ENCODE measurements around the gene MGAT1.

Gene MGAT1

DNA sequence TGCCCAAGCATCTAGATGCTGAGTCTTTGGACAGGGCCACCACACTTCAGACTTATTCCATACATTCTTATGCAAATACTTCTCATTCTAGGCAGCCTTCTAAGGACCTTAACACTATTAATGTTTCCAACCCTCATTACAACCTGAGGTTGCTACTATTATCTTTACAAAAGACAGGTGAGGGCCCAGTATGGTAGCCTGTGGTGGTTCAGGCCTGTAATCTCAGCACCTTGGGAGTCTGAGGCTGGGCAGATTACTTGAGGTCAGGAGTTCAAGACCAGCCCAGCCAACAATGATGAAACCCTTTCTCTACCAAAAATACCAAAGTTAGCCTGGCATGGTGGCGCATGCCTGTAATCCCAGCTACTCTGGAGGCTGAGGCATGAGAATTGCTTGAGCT, 42.3 kb upstream of the MGAT1 start:
- in situ Hi-C loops (cut with MboI; ENCODE audit: low sequenced_read_pairs, unreplicated experiment): no loop called here
- TF ChIP-seq, protein P1, sequence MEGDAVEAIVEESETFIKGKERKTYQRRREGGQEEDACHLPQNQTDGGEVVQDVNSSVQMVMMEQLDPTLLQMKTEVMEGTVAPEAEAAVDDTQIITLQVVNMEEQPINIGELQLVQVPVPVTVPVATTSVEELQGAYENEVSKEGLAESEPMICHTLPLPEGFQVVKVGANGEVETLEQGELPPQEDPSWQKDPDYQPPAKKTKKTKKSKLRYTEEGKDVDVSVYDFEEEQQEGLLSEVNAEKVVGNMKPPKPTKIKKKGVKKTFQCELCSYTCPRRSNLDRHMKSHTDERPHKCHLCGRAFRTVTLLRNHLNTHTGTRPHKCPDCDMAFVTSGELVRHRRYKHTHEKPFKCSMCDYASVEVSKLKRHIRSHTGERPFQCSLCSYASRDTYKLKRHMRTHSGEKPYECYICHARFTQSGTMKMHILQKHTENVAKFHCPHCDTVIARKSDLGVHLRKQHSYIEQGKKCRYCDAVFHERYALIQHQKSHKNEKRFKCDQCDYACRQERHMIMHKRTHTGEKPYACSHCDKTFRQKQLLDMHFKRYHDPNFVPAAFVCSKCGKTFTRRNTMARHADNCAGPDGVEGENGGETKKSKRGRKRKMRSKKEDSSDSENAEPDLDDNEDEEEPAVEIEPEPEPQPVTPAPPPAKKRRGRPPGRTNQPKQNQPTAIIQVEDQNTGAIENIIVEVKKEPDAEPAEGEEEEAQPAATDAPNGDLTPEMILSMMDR (IDR thresholded peaks at IDR 0.05; ENCODE audit: borderline replicate concordance, control extremely low read depth, extremely low read depth, insufficient read depth, missing control alignments): no peak
- no peak for DNase-seq (ENCODE audit: low spot score)

DNA sequence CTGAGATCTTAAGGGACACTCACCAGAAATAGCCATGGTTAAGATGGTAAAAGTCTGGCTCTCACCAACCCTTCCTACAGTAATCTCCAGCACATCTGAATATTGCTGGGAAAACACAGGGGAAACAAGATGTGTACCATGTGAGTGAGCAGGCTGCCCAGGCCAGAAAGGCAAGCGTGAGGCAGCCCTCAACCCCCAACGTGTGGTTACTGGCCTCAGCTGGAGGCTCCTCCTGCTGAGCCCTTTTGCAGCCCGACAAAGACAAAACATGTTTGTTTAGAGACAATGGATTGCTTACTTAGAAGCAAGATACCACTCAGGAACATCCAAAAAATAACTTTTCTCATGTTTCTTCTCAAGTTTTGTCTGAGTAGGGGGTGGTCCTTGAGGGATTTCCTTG, 41.8 kb upstream of the MGAT1 start:
- TF ChIP-seq, protein P1 (IDR thresholded peaks at IDR 0.05; ENCODE audit: borderline replicate concordance, control extremely low read depth, extremely low read depth, insufficient read depth, missing control alignments): no peak
- no peak for DNase-seq (ENCODE audit: low spot score)
- in situ Hi-C loops (cut with MboI; ENCODE audit: low sequenced_read_pairs, unreplicated experiment): no loop called here

DNA sequence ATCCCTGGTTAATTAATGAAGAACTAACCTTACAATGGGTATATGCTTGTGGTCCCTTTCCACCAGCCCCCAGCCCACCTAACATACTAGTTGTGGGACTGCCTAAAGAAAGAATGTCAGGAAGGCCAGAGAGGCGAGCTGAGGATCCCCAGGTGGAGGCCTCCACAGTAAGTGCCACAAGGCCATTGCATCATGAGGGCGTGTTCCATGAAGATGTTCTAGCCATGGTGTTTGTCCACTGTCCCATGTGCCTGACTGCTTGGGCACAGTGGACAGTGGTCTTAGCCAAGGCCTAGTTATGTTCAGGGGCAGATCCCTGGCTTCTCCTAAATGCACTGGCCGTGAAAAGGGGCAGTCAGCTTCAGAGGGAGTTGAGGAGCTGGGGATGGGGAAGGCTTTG, 37.3 kb upstream of the MGAT1 start:
- no peak for DNase-seq (ENCODE audit: low spot score)
- TF ChIP-seq, protein P1 (IDR thresholded peaks at IDR 0.05; ENCODE audit: borderline replicate concordance, control extremely low read depth, extremely low read depth, insufficient read depth, missing control alignments): no peak
- in situ Hi-C loops (cut with MboI; ENCODE audit: low sequenced_read_pairs, unreplicated experiment): no loop called here

DNA sequence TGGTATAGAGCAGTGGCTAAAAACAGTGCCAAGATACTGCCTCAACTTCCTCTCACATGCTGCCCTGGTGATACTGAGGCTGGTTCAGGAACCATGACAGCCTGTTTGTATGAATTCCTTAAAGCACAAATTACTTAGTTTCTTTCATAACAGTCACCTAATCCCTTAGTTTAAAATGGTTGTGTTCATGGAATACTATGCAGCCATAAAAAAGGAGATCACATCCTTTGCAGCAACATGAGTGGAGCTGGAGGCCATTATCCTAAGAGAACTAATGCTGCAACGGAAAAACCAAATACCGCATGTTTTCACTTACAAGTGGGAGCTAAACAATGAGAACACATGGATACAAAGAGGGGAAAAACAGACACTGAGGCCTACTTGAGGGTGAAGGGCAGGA, 36.6 kb upstream of the MGAT1 start:
- TF ChIP-seq, protein P1 (IDR thresholded peaks at IDR 0.05; ENCODE audit: borderline replicate concordance, control extremely low read depth, extremely low read depth, insufficient read depth, missing control alignments): no peak
- DNase-seq (ENCODE audit: low spot score): no peak
- in situ Hi-C loops (cut with MboI; ENCODE audit: low sequenced_read_pairs, unreplicated experiment): no loop called here

DNA sequence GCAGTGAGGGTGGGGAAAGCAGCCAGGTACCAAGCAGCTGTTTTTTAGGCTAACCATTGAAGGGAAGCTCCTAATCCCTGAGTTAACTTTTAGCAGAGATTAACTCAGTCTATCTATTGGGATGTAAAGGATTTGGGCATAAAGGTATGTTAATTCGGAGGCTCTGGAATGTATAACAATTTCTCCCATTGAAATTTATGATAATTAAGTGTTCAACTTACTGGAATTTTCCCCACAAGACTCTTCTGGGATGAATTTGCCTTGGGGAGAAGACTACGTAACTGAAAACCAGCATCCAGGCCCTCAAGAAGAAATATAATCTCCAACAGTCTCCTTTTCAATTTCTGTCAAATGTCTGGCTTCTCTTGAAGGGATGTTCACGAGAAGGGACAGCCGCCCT, 34.9 kb upstream of the MGAT1 start:
- in situ Hi-C loops (cut with MboI; ENCODE audit: low sequenced_read_pairs, unreplicated experiment): no loop called here
- no peak for DNase-seq (ENCODE audit: low spot score)
- TF ChIP-seq, protein P1 (IDR thresholded peaks at IDR 0.05; ENCODE audit: borderline replicate concordance, control extremely low read depth, extremely low read depth, insufficient read depth, missing control alignments): no peak

DNA sequence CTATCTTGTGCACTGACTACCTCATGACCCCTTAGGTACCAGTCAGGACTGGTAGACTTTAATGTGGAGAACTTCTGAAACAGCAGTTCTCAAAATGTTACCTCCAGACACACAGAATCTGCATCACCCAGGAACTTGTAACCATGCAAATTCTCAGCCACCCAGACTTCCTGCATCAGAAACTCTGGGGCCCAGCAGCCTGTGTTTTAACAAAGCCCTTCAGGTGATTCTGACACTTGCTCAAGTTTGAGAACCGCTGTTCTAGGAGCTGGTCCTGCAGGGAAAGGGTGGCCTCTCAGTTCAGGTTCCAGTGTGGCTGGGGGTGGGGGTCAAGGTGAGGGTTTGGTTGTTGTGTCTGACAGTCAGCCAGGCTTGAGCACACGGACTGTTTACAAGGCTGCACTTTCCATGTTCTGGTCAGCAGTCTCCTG, 30.0 kb upstream of the MGAT1 start:
- TF ChIP-seq, protein P1 (IDR thresholded peaks at IDR 0.05; ENCODE audit: borderline replicate concordance, control extremely low read depth, extremely low read depth, insufficient read depth, missing control alignments): no peak
- in situ Hi-C loops (cut with MboI; ENCODE audit: low sequenced_read_pairs, unreplicated experiment): no loop called here
- peak; percentile 51 for DNase-seq (ENCODE audit: low spot score)

All from GM13976 (cell line).